ENCODE data around the gene ABL1. TPM values are rescaled to one million over a fixed set of nuclear protein-coding genes. Genes with fewer than 3 reads are reported as not detected.

ABL1 gene
- 19.3 and 20.4 TPM in 2 replicates for total RNA-seq (2016; rRNA removed; fragmentation: Illumina TruSeq; extraction: Trizol)
- total RNA-seq (2016; cell fraction: cytosol; rRNA removed; fragmentation: Illumina TruSeq; extraction: Trizol; ENCODE audit: low read depth): 2.2 and 2.4 TPM in 2 replicates
- total RNA-seq (2016; cell fraction: insoluble cytoplasmic fraction; rRNA removed; fragmentation: Illumina TruSeq; extraction: Trizol): 15.8 and 21.7 TPM in 2 replicates
- total RNA-seq (2016; cell fraction: membrane; rRNA removed; fragmentation: Illumina TruSeq; extraction: Trizol): 9.2 and 9.8 TPM in 2 replicates
- total RNA-seq (2016; cell fraction: nucleus; rRNA removed; fragmentation: Illumina TruSeq; extraction: Trizol): 21.9 and 22.1 TPM in 2 replicates
- polyA plus RNA-seq (2011; rRNA removed): 10.8 and 14.1 TPM in 2 replicates
- polyA plus RNA-seq (2011; cell fraction: cytosol; rRNA removed): 11.9 and 13.3 TPM in 2 replicates
- 13.6 and 15.9 TPM in 2 replicates for polyA plus RNA-seq (2011; cell fraction: nucleus; rRNA removed)
- polyA plus RNA-seq (2012): 17.7 and 20.4 TPM in 2 replicates
- 1.8 and 1.9 TPM in 2 replicates for polyA plus RNA-seq (2016; cell fraction: cytosol; fragmentation: Illumina TruSeq; extraction: Trizol; ENCODE audit: low read depth)
- 15.4 and 23.6 TPM in 2 replicates for polyA plus RNA-seq (2016; cell fraction: insoluble cytoplasmic fraction; fragmentation: Illumina TruSeq; extraction: Trizol; ENCODE audit: low read depth)
- polyA plus RNA-seq (2016; cell fraction: membrane; fragmentation: Illumina TruSeq; extraction: Trizol; ENCODE audit: low read depth): 4.9 and 5.1 TPM in 2 replicates
- 30.9 and 34.3 TPM in 2 replicates for polyA plus RNA-seq (2016; cell fraction: nucleus; fragmentation: Illumina TruSeq; extraction: Trizol; ENCODE audit: insufficient read depth, low read depth)
- polyA minus RNA-seq (2011; rRNA and poly(A)+ RNA removed; ENCODE audit: low replicate concordance): 34.8 and 80.5 TPM in 2 replicates
- 19.1 and 20.7 TPM in 2 replicates for polyA minus RNA-seq (2011; cell fraction: cytosol; rRNA and poly(A)+ RNA removed)
- polyA minus RNA-seq (2011; cell fraction: nucleus; rRNA and poly(A)+ RNA removed): 24.1 and 29.0 TPM in 2 replicates
- Bru-seq, nascent RNA: percentile 69 among the genes with signal in this experiment
- percentile 71 among the genes with signal in this experiment for BruChase-seq, experiment 1, labeled RNA remaining after a 6-hour chase
- BruChase-seq, experiment 2, labeled RNA remaining after a 2-hour chase: percentile 71 among the genes with signal in this experiment
- long read RNA-seq, experiment 1, partial matches to known transcripts: 7 of 8 reads
- long read RNA-seq, experiment 1, other reads (novel, unspliced or antisense): 1 of 8 reads
- long read RNA-seq, experiment 2, full-length matches to known transcripts: 24 of 77 reads
- long read RNA-seq, experiment 2, partial matches to known transcripts: 49 of 77 reads
- long read RNA-seq, experiment 2, other reads (novel, unspliced or antisense): 4 of 77 reads

DNA sequence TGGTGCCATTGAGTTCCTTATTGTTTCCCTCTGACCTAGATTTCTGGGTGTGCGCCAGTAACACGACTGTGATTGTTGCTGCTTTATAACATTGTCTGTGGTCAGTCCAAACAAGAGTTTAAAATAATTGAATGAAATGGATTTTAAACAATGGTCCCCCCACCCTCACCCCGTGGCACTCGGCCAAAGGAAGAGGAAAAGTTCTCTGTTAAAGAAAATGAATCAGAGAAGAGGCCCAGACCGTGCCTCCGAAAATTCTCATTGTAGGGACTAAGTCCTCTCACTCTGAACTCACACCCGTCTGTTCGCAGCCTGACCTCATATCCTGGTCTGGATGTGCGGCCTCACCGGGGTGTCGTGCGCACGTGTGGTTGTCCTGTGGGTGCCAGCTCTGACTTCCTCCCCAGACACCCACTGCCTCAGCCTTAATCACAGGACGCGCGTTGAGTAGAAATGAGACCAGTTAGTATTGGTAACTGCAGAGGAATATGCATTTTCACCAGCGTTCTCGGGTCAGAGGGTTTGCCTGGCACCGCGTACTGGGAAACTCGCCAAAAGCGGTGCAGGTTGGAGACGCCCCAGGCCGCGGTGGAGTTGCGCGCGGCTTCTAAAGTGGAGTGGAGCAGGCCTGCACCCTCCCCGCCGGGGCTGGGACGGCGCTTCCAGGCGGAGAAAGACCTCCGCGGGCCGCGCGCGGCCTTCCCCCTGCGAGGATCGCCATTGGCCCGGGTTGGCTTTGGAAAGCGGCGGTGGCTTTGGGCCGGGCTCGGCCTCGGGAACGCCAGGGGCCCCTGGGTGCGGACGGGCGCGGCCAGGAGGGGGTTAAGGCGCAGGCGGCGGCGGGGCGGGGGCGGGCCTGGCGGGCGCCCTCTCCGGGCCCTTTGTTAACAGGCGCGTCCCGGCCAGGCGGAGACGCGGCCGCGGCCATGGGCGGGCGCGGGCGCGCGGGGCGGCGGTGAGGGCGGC lies at the start of gene ABL1:
Gene ABL1 (plus strand): TSS at position 884 of the 966 bp plus-strand sequence. CDS start 193 bp downstream, outside the sequence.
- Histone ChIP-seq H3K27me3 (ENCODE audit: control insufficient read depth in 1 of 2, insufficient read depth in 2 of 2, low read length in 2 of 2) (no peaks in the 10 kb centered on the region), H3K9ac (ENCODE audit: insufficient read depth, low read depth, low read length) (peak within 1 kb of the TSS; percentile 92), H3K79me2 (ENCODE audit: insufficient read depth, low read length) (peaks cover 41% of the 10 kb centered on the region), H4K20me1 (ENCODE audit: insufficient read depth, low read length) (no peaks in the 10 kb centered on the region), H3K4me2 (ENCODE audit: low read depth, low read length) (peak within 1 kb of the TSS; percentile 94), H2AFZ (ENCODE audit: low read length) (peak within 1 kb of the TSS; percentile 39), H3K36me3 (replicated peaks in 1 of 2; ENCODE audit: control insufficient read depth in 1 of 2, insufficient read depth in 2 of 2, low read length in 2 of 2) (no peaks in the 10 kb centered on the region), H3K4me1 (ENCODE audit: insufficient read depth, low read length) (peaks cover 38% of the 10 kb centered on the region), H3K27ac (ENCODE audit: extremely low read length, insufficient read depth, low read length) (peak within 1 kb of the TSS; percentile 88), H3K9me3 (ENCODE audit: low read length) (no peaks in the 10 kb centered on the region), H3K4me3 (replicated peaks in 1 of 3; ENCODE audit: insufficient read depth in 1 of 3, low read depth in 2 of 3, low read length in 3 of 3) (peak within 1 kb of the TSS; percentile 66 to 92 (median 81))
- CTCF ChIA-PET (ENCODE audit: low intra/inter-chr PET ratio, low total read pairs): no interaction called here
- in situ Hi-C loops (cut with HindIII; ENCODE audit: extremely low pct_ligation_motif_present, low pct_unique_long_range_greater_than_20kb) (no loop called here), intact Hi-C loops (cut with micrococcal nuclease; ENCODE audit: unreplicated experiment) (loop anchor here (10.0 kb wide), 1 partner anchor 120 kb away; no protein-coding TSS in a partner anchor)
- POLR2A ChIA-PET: no interaction called here
- DNase-seq (ENCODE audit: low spot score) (peak; percentile 67), ATAC-seq (peak; percentile 88), FAIRE-seq (peak; percentile 4)
- 13% methylated on average over 10 of the region's 78 CpGs for WGBS (ENCODE audit: low lambda C conversion rate)
- BruUV-seq (replicated peaks): TSS peak; percentile 80
- TF ChIP-seq ZSCAN29 (CRISPR knock-in tag; conservative IDR thresholded peaks at IDR 0.05) (no peak), ZNF546 (CRISPR knock-in tag; conservative IDR thresholded peaks at IDR 0.05) (peak; percentile 74; the same call in 1 of the 2 replicates), NFYB (CRISPR knock-in tag; IDR thresholded peaks at IDR 0.05) (peak; percentile 39; the same call in 1 of the 2 replicates), SOX13 (IDR thresholded peaks at IDR 0.05) (no peak), SOX13 (CRISPR knock-in tag; conservative IDR thresholded peaks at IDR 0.05 in 1 of 2, IDR thresholded peaks at IDR 0.05 in 1 of 2) (0 out of 4 replicates have a peak, but pooled peaks of 1 of the 2 experiments have one; percentile 4), ZNF275 (CRISPR knock-in tag; IDR thresholded peaks at IDR 0.05; ENCODE audit: borderline replicate concordance) (peak; percentile 78; the same call in 1 of the 2 replicates), ZNF605 (CRISPR knock-in tag; IDR thresholded peaks at IDR 0.05) (peak; percentile 40; the same call in 1 of the 2 replicates), ZSCAN9 (CRISPR knock-in tag; IDR thresholded peaks at IDR 0.05; ENCODE audit: borderline replicate concordance) (peak; percentile 58; the same call in 1 of the 2 replicates), RXRA (CRISPR knock-in tag; IDR thresholded peaks at IDR 0.05) (peak; percentile 63)

Data from HepG2 (cell line).